Esophagus squamous epithelium (tissue), 4 donors: ENCODE measurements around the gene SNRPF.

Experiments
- CTCF ChIP-seq, 6 experiments: fragments of 450-650 bp in 4 of 6; fragments of 200-600 bp in 2 of 6; sonication (generic) in 2 of 6; IDR thresholded peaks; one replicate each; pipeline ENCODE4 v1.5.1; 2016 to 2019; ENCODE audit warnings: antibody characterized with exemption in 6 of 6, mild to moderate bottlenecking in 4 of 6, moderate library complexity in 4 of 6
- POLR2A ChIP-seq, 4 donors: fragments of 450-650 bp; IDR thresholded peaks; one replicate each; pipeline ENCODE4 v1.6.1; 2017; ENCODE audit warnings: antibody characterized with exemption in 4 of 4, mild to moderate bottlenecking in 4 of 4, moderate library complexity in 3 of 4

- TF ChIP-seq CTCF (IDR thresholded peaks at IDR 0.05): no peak
- TF ChIP-seq POLR2A (IDR thresholded peaks at IDR 0.05): no peak
These were observed 49.6 kb upstream of the SNRPF start for GRCh38 chr12:95809000-95809680.
